Measurements from ENCODE around the gene RNF227. TPM values are rescaled to one million over a fixed set of nuclear protein-coding genes. Genes with fewer than 3 reads are reported as not detected.
"Not testable (repeated sequence)": the region's sequence is repeated elsewhere in the genome, so short reads cannot be mapped to it uniquely, and the experiment has no call there.

RNF227 gene
- total and polyA plus RNA-seq, 2 of the 8 experiments (the other 6 are each of a cell fraction or from before 2014, with no cell fraction given) = 0.63 to 1.7 TPM

DNA sequence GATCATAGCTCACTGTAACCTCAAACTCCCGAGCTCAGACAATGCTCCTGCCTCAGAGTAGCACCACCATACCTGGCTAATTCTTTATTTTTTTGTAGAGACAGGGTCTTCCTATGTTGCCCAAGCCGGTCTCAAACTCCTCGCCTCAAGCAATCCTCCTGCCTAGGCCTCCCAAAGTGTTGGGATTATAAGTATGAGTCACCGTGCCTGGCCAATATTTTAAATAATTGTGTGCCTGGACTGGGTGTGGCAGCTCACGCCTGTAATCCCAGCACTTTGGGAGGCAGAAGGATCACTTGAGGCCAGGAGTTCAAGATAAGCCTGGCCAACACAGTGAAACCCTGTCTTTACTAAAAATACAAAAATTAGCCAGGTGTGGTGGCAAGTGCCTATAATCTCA, 51.7 kb downstream of the RNF227 start:
- FAIRE-seq; H2BK5ac ChIP-seq (ENCODE audit: low read depth, low read length); H3K4me1 ChIP-seq (replicated peaks in 1 of 4; ENCODE audit: control insufficient read depth in 3 of 4, insufficient read depth in 4 of 4, low read length in 3 of 4); H3K79me1 ChIP-seq (ENCODE audit: low read depth, low read length); H3K4me3 ChIP-seq (ENCODE audit: extremely low read depth in 1 of 4, insufficient read depth in 2 of 4, low read depth in 3 of 4, low read length in 4 of 4); H2BK12ac ChIP-seq (ENCODE audit: low read depth, low read length); H4K20me1 ChIP-seq (replicated peaks in 1 of 2; ENCODE audit: control insufficient read depth in 1 of 2, insufficient read depth in 2 of 2, low read length in 2 of 2); H3K18ac ChIP-seq (ENCODE audit: extremely low read depth, low read length); H2BK120ac ChIP-seq (replicated peaks; ENCODE audit: low read depth, low read length); H4K5ac ChIP-seq (ENCODE audit: insufficient read length, low read depth, low read length); H3K23ac ChIP-seq (ENCODE audit: insufficient read length); H2BK15ac ChIP-seq (ENCODE audit: low read length); H3K4me2 ChIP-seq (ENCODE audit: insufficient read depth in 1 of 2, low read depth in 2 of 2, low read length in 2 of 2); H4K8ac ChIP-seq (ENCODE audit: extremely low read depth, insufficient read depth, low read length); H3K36me3 ChIP-seq (ENCODE audit: control insufficient read depth in 2 of 4, insufficient read depth in 4 of 4, low read length in 3 of 4); DNase-seq (ENCODE audit: low read depth in 1 of 2, low spot score in 2 of 2); H3K9me3 ChIP-seq (ENCODE audit: insufficient read depth in 2 of 2, low read depth in 1 of 2, low read length in 1 of 2); H2AFZ ChIP-seq (ENCODE audit: low read length); H3K79me2 ChIP-seq (ENCODE audit: control insufficient read depth in 1 of 2, insufficient read depth in 2 of 2, low read length in 2 of 2); H2BK20ac ChIP-seq (ENCODE audit: low read length); H3K56ac ChIP-seq (replicated peaks; ENCODE audit: insufficient read length, low read depth, low read length); POLR2A ChIA-PET (ENCODE audit: partially characterized antibody); H3K23me2 ChIP-seq (ENCODE audit: low read depth, low read length); H3K27me3 ChIP-seq (replicated peaks in 1 of 4; ENCODE audit: control insufficient read depth in 3 of 4, extremely low read depth in 1 of 4, insufficient read depth in 3 of 4, low read length in 3 of 4); H3K9ac ChIP-seq (replicated peaks in 1 of 4; ENCODE audit: extremely low read depth in 1 of 4, low read depth in 3 of 4, low read length in 3 of 4); H3K27ac ChIP-seq (ENCODE audit: low read depth, low read length); H3K4ac ChIP-seq (replicated peaks; ENCODE audit: insufficient read length, low read depth, low read length); H2AK5ac ChIP-seq (ENCODE audit: low read depth, low read length); H3K14ac ChIP-seq (ENCODE audit: insufficient read length); H4K91ac ChIP-seq (replicated peaks; ENCODE audit: insufficient read length, low read length): not testable (repeated sequence)
- CTCF ChIA-PET (ENCODE audit: partially characterized antibody) = interaction anchor here (0.6 to 5.5 kb wide), 17 partner anchors 8 to 193 kb away, joined by 3 to 26 read pairs (median 5); no protein-coding TSS in a partner anchor
- 87% methylated on average over 5 of the region's 5 CpGs; no CpG with 5 or more reads in 1 of the 2 experiments for WGBS, 2 experiments (ENCODE audit: extremely low coverage in 1 of 2, insufficient coverage in 1 of 2, insufficient read length in 1 of 2, insufficient replicate concordance in 2 of 2, low coverage in 1 of 2, low lambda C conversion rate in 2 of 2, missing lambda C conversion rate in 1 of 2)

Small RNA genes lying within 50 kb of the gene (small RNA-seq; reads per million reads assigned to genes)
- not detected for gene SCARNA21 (ENCODE audit: insufficient read depth)

Other genes with a start within 250 kb of the RNF227 start
- gene TP53, start 228.8 kb downstream of the RNF227 start, total RNA-seq (2021; fragmentation: NEBNext Ultra II Directional; extraction: Animal tissue kit (Norgen Biotek cat#: 25700)) = 198 and 210 TPM in 2 replicates
- 143 and 149 TPM in 2 replicates for gene TP53, start 228.8 kb downstream of the RNF227 start, polyA plus RNA-seq (2011; rRNA removed)
- gene WRAP53, start 227.8 kb downstream of the RNF227 start, total RNA-seq (2021; fragmentation: NEBNext Ultra II Directional; extraction: Animal tissue kit (Norgen Biotek cat#: 25700)) = 29.3 and 30.1 TPM in 2 replicates
- 29.2 and 38.4 TPM in 2 replicates for gene WRAP53, start 227.8 kb downstream of the RNF227 start, polyA plus RNA-seq (2011; rRNA removed)
- gene EFNB3, start 211.1 kb downstream of the RNF227 start, total RNA-seq (2021; fragmentation: NEBNext Ultra II Directional; extraction: Animal tissue kit (Norgen Biotek cat#: 25700)) = 15.0 and 16.0 TPM in 2 replicates
- 27.1 and 27.3 TPM in 2 replicates for gene EFNB3, start 211.1 kb downstream of the RNF227 start, polyA plus RNA-seq (2011; rRNA removed)
- gene DNAH2, start 198.5 kb downstream of the RNF227 start, total RNA-seq (2021; fragmentation: NEBNext Ultra II Directional; extraction: Animal tissue kit (Norgen Biotek cat#: 25700)) = 0.13 and 0.21 TPM in 2 replicates
- 0.18 and 0.25 TPM in 2 replicates for gene DNAH2, start 198.5 kb downstream of the RNF227 start, polyA plus RNA-seq (2011; rRNA removed)
- gene KDM6B, start 82.1 kb downstream of the RNF227 start, total RNA-seq (2021; fragmentation: NEBNext Ultra II Directional; extraction: Animal tissue kit (Norgen Biotek cat#: 25700)) = 3.4 and 3.7 TPM in 2 replicates
- gene KDM6B, start 82.1 kb downstream of the RNF227 start, polyA plus RNA-seq (2011; rRNA removed) = 0.48 and 0.80 TPM in 2 replicates
- gene TMEM88, start 61.2 kb downstream of the RNF227 start, total RNA-seq (2021; fragmentation: NEBNext Ultra II Directional; extraction: Animal tissue kit (Norgen Biotek cat#: 25700)) = 0.69 TPM in 1 of 2 replicates, not detected in the other
- gene TMEM88, start 61.2 kb downstream of the RNF227 start, polyA plus RNA-seq (2011; rRNA removed) = 8.8 and 11.6 TPM in 2 replicates
- gene NAA38, start 58.7 kb downstream of the RNF227 start, total RNA-seq (2021; fragmentation: NEBNext Ultra II Directional; extraction: Animal tissue kit (Norgen Biotek cat#: 25700)) = 27.0 and 30.2 TPM in 2 replicates
- 109 and 116 TPM in 2 replicates for gene NAA38, start 58.7 kb downstream of the RNF227 start, polyA plus RNA-seq (2011; rRNA removed)
- gene CYB5D1, start 58.3 kb downstream of the RNF227 start, total RNA-seq (2021; fragmentation: NEBNext Ultra II Directional; extraction: Animal tissue kit (Norgen Biotek cat#: 25700)) = 15.5 and 18.0 TPM in 2 replicates
- gene CYB5D1, start 58.3 kb downstream of the RNF227 start, polyA plus RNA-seq (2011; rRNA removed) = 11.0 and 13.5 TPM in 2 replicates
- gene CHD3, start 27.5 kb downstream of the RNF227 start, total RNA-seq (2021; fragmentation: NEBNext Ultra II Directional; extraction: Animal tissue kit (Norgen Biotek cat#: 25700)) = 12.9 and 14.2 TPM in 2 replicates
- 12.3 and 18.3 TPM in 2 replicates for gene CHD3, start 27.5 kb downstream of the RNF227 start, polyA plus RNA-seq (2011; rRNA removed)
- gene KCNAB3, start 13.6 kb upstream of the RNF227 start, total RNA-seq (2021; fragmentation: NEBNext Ultra II Directional; extraction: Animal tissue kit (Norgen Biotek cat#: 25700)) = 2.3 and 2.4 TPM in 2 replicates
- gene KCNAB3, start 13.6 kb upstream of the RNF227 start, polyA plus RNA-seq (2011; rRNA removed) = 1.7 and 2.8 TPM in 2 replicates
- 99.3 and 114 TPM in 2 replicates for gene TRAPPC1, start 15.7 kb upstream of the RNF227 start, total RNA-seq (2021; fragmentation: NEBNext Ultra II Directional; extraction: Animal tissue kit (Norgen Biotek cat#: 25700))
- gene TRAPPC1, start 15.7 kb upstream of the RNF227 start, polyA plus RNA-seq (2011; rRNA removed) = 170 and 194 TPM in 2 replicates
- gene CNTROB, start 15.9 kb upstream of the RNF227 start, total RNA-seq (2021; fragmentation: NEBNext Ultra II Directional; extraction: Animal tissue kit (Norgen Biotek cat#: 25700)) = 30.0 and 31.9 TPM in 2 replicates
- gene CNTROB, start 15.9 kb upstream of the RNF227 start, polyA plus RNA-seq (2011; rRNA removed) = 20.5 and 28.2 TPM in 2 replicates
- 0.48 and 0.59 TPM in 2 replicates for gene GUCY2D, start 86.3 kb upstream of the RNF227 start, total RNA-seq (2021; fragmentation: NEBNext Ultra II Directional; extraction: Animal tissue kit (Norgen Biotek cat#: 25700))
- 0.20 and 0.31 TPM in 2 replicates for gene GUCY2D, start 86.3 kb upstream of the RNF227 start, polyA plus RNA-seq (2011; rRNA removed)
- gene ALOX15B, start 122.8 kb upstream of the RNF227 start, total RNA-seq (2021; fragmentation: NEBNext Ultra II Directional; extraction: Animal tissue kit (Norgen Biotek cat#: 25700)) = 0.46 and 0.63 TPM in 2 replicates
- gene ALOX15B, start 122.8 kb upstream of the RNF227 start, polyA plus RNA-seq (2011; rRNA removed) = 0.91 and 1.4 TPM in 2 replicates
- not detected in 2 replicates for gene ALOX12B, start 171.4 kb upstream of the RNF227 start, total RNA-seq (2021; fragmentation: NEBNext Ultra II Directional; extraction: Animal tissue kit (Norgen Biotek cat#: 25700))
- 0.82 and 0.86 TPM in 2 replicates for gene ALOX12B, start 171.4 kb upstream of the RNF227 start, polyA plus RNA-seq (2011; rRNA removed)
- gene ALOXE3, start 202.2 kb upstream of the RNF227 start, total RNA-seq (2021; fragmentation: NEBNext Ultra II Directional; extraction: Animal tissue kit (Norgen Biotek cat#: 25700)) = not detected in 2 replicates
- gene ALOXE3, start 202.2 kb upstream of the RNF227 start, polyA plus RNA-seq (2011; rRNA removed) = 0.26 and 0.55 TPM in 2 replicates
- gene HES7, start 207.8 kb upstream of the RNF227 start, total RNA-seq (2021; fragmentation: NEBNext Ultra II Directional; extraction: Animal tissue kit (Norgen Biotek cat#: 25700)) = 0.32 and 0.69 TPM in 2 replicates
- gene HES7, start 207.8 kb upstream of the RNF227 start, polyA plus RNA-seq (2011; rRNA removed) = 0.20 and 0.55 TPM in 2 replicates
- gene PER1, start 236.1 kb upstream of the RNF227 start, total RNA-seq (2021; fragmentation: NEBNext Ultra II Directional; extraction: Animal tissue kit (Norgen Biotek cat#: 25700)) = 38.0 and 39.9 TPM in 2 replicates
- gene PER1, start 236.1 kb upstream of the RNF227 start, polyA plus RNA-seq (2011; rRNA removed) = 9.6 and 17.3 TPM in 2 replicates
- gene VAMP2, start 246.7 kb upstream of the RNF227 start, total RNA-seq (2021; fragmentation: NEBNext Ultra II Directional; extraction: Animal tissue kit (Norgen Biotek cat#: 25700)) = 19.0 and 20.5 TPM in 2 replicates
- 19.3 and 25.2 TPM in 2 replicates for gene VAMP2, start 246.7 kb upstream of the RNF227 start, polyA plus RNA-seq (2011; rRNA removed)

All from H1 (cell line).